Pancreas (tissue), 10 donors: ENCODE data around the gene ALAS1. TPM values are rescaled to one million over a fixed set of nuclear protein-coding genes. Genes with fewer than 3 reads are reported as not detected.

Source experiments
- ATAC-seq, 4 donors: fragments of 200-7000 bp; cut with Tn5 transposase; one replicate each; pipeline versions ENCODE4 v1.8.0 to v1.9.1; 2020; ENCODE audit warnings: mild to moderate bottlenecking in 4 of 4, moderate library complexity in 4 of 4
- DNase-seq, 6 donors: peaks; one replicate each; pipeline ENCODE4 v3.0.0-alpha.2; 2020
- FAIRE-seq: peaks from 2 replicates; lab custom pipeline; 2012; peaks lifted over from hg19 to GRCh38; lab: Jason Lieb, UNC
- H3K27ac ChIP-seq, 4 donors: fragments of 200-600 bp; sonication (generic); 1 replicate in 3 of 4; 2 replicates in 1 of 4; pipeline versions ENCODE4 v1.5.0 to v1.8.0; 2020
- H3K27me3 ChIP-seq, 4 donors: fragments of 200-600 bp; one replicate each; pipeline ENCODE4 v1.8.0; 2021
- H3K36me3 ChIP-seq, 3 donors: fragments of 200-600 bp; sonication (generic) in 1 of 3; one replicate each; pipeline versions ENCODE4 v1.5.0 to v1.8.0; 2020 to 2021
- H3K4me1 ChIP-seq, 3 donors: fragments of 200-600 bp; one replicate each; pipeline ENCODE4 v1.8.0; 2021
- H3K4me3 ChIP-seq, 4 donors: fragments of 200-600 bp; sonication (generic) in 2 of 4; one replicate each; pipeline versions ENCODE4 v1.5.0 to v1.8.0; 2020 to 2021
- H3K9me3 ChIP-seq, 4 donors: fragments of 200-600 bp; one replicate each; pipeline ENCODE4 v1.8.0; 2021
- CTCF ChIP-seq, 4 donors: fragments of 200-600 bp; sonication (generic) in 3 of 4; IDR thresholded peaks; one replicate each; pipeline versions ENCODE4 v1.5.0 to v1.8.0; 2021; ENCODE audit warnings: antibody characterized with exemption in 4 of 4
- WGBS, 2 donors: extraction: QIAGEN DNeasy Blood & Tissue Kit; methylation state at CpG; one replicate each; pipeline ENCODE4 v1.1.7; 2013; 5-methylcytosine and 5-hydroxymethylcytosine counted together
- intact Hi-C, 3 donors: fragments of 100-400 bp; cut with DNase I; formaldehyde crosslinking; loops; one replicate each; pipeline versions ENCODE4 v1.11.1 to v1.14.2; 2022
- polyA plus RNA-seq, 2 donors: library from polyadenylated mRNA; stranded (reverse); fragments of 200-250 nt; gene quantifications; one replicate each; pipeline ENCODE4 v1.2.3, GENCODE V29; 2013
- total RNA-seq, 6 donors: library from RNA; stranded (reverse); fragmentation: NEBNext Ultra II Directional in 4 of 6; extraction: Animal tissue kit (Norgen Biotek cat#: 25700) in 4 of 6; gene quantifications; one replicate each; pipeline versions ENCODE4 v1.2.1 to v1.2.4, GENCODE V29; 2021 to 2023
- donor health status: healthy with polysubstance abuse.
- donor health status: DM: no; HTN: no; CAD: no; lungs with moderate emphysema.
- donor health status: DM: no; HTN: no; CAD: no.
- donor health status: control.
- donor health status: control.
- donor health status: Bipolar disorder and iron deficiency.
- donor health status: DM: yes; HTN: yes; CAD: no.
- donor health status: DM: no; HTN: no; CAD: no.
- donor health status: DM: no; HTN: no; CAD: no.
- donor health status: DM: yes; HTN: yes; CAD: no.

The ALAS1 gene
- total and polyA plus RNA-seq, 8 donors = 8.4 to 21.7 (median 12.9) TPM

- no peak for TF ChIP-seq CTCF (IDR thresholded peaks at IDR 0.05)
- Histone ChIP-seq H3K4me1 (no peaks in the 10 kb centered on the region), H3K9me3 (no peaks in the 10 kb centered on the region), H3K4me3 (no peak overlapping the region), H3K36me3 (peaks cover 11 to 49% (median 27%) of the 10 kb centered on the region in 3 donors), H3K27ac (no peak overlapping the region), H3K27me3 (no peaks in the 10 kb centered on the region)
- WGBS, 2 donors = 88 to 90% methylated on average over 9 of the region's 9 CpGs
- ATAC-seq (no peak), DNase-seq (no peak), FAIRE-seq (no peak)
- intact Hi-C loops = no loop called here
These were observed 56.6 kb downstream of the ALAS1 start for GRCh38 chr3:52254608-52255007.

- ATAC-seq = no peak
- no peak for DNase-seq
- no peaks in the 10 kb centered on the region for H3K9me3 ChIP-seq
- H3K27ac ChIP-seq = no peak overlapping the region
- no peak for FAIRE-seq
- no peaks in the 10 kb centered on the region for H3K27me3 ChIP-seq
- no peaks in the 10 kb centered on the region for H3K4me1 ChIP-seq
- intact Hi-C loops = no loop called here
- H3K4me3 ChIP-seq = no peak overlapping the region
- TF ChIP-seq CTCF (IDR thresholded peaks at IDR 0.05) = no peak
- H3K36me3 ChIP-seq = peaks cover 11 to 65% (median 34%) of the 10 kb centered on the region in 3 donors
- 85% methylated on average over 3 of the region's 3 CpGs for WGBS, 2 donors
These were observed 58.2 kb downstream of the ALAS1 start for GRCh38 chr3:52256159-52256558.

- Histone ChIP-seq H3K4me3 (no peak overlapping the region), H3K27me3 (no peaks in the 10 kb centered on the region), H3K9me3 (no peaks in the 10 kb centered on the region), H3K4me1 (no peaks in the 10 kb centered on the region), H3K36me3 (peaks cover 11 to 69% (median 34%) of the 10 kb centered on the region in 3 donors), H3K27ac (no peak overlapping the region)
- no peak for DNase-seq
- no peak for ATAC-seq
- FAIRE-seq = no peak
- intact Hi-C loops = no loop called here
- no peak for TF ChIP-seq CTCF (IDR thresholded peaks at IDR 0.05)
- 84 to 85% methylated on average over 4 of the region's 4 CpGs for WGBS, 2 donors
These were observed 58.7 kb downstream of the ALAS1 start for GRCh38 chr3:52256622-52257021.

GRCh38 chr3:52257911-52258310, 60.0 kb downstream of the ALAS1 start:
- ATAC-seq (no peak), FAIRE-seq (no peak)
- 66 to 69% methylated on average over 4 of the region's 4 CpGs for WGBS, 2 donors

More at GRCh38 chr3:52257911-52258310, 60.0 kb downstream of the ALAS1 start:
- Histone ChIP-seq H3K9me3 (no peaks in the 10 kb centered on the region), H3K4me1 (no peaks in the 10 kb centered on the region), H3K36me3 (peaks cover 11 to 81% (median 34%) of the 10 kb centered on the region in 3 donors), H3K4me3 (no peak overlapping the region), H3K27me3 (no peaks in the 10 kb centered on the region), H3K27ac (peak overlapping the region in 1 of 4 donors; percentile 18)
- no peak for TF ChIP-seq CTCF (IDR thresholded peaks at IDR 0.05)
- intact Hi-C loops = no loop called here
- no peak for DNase-seq
